ENCODE data around the gene UBR1.
"Not testable (repeated sequence)": the region's sequence is repeated elsewhere in the genome, so short reads cannot be mapped to it uniquely, and the experiment has no call there.

Gene UBR1

GRCh38 chr15:43105778-43106485 lies at the start of gene UBR1:
TSS of gene UBR1 (minus strand) at chr15:43106038. CDS start at chr15:43106022, 16 bp downstream.
- peak; percentile 74 to 81 for DNase-seq (ENCODE audit: low read depth in 2 of 2)

GRCh38 chr15:43153269-43153668 lies 47.4 kb upstream of the UBR1 start:
- no peak for DNase-seq (ENCODE audit: low read depth in 2 of 2)

- no peak for DNase-seq (ENCODE audit: low read depth in 2 of 2)
Observed at GRCh38 chr15:43151688-43152087, 45.9 kb upstream of the UBR1 start.

DNA sequence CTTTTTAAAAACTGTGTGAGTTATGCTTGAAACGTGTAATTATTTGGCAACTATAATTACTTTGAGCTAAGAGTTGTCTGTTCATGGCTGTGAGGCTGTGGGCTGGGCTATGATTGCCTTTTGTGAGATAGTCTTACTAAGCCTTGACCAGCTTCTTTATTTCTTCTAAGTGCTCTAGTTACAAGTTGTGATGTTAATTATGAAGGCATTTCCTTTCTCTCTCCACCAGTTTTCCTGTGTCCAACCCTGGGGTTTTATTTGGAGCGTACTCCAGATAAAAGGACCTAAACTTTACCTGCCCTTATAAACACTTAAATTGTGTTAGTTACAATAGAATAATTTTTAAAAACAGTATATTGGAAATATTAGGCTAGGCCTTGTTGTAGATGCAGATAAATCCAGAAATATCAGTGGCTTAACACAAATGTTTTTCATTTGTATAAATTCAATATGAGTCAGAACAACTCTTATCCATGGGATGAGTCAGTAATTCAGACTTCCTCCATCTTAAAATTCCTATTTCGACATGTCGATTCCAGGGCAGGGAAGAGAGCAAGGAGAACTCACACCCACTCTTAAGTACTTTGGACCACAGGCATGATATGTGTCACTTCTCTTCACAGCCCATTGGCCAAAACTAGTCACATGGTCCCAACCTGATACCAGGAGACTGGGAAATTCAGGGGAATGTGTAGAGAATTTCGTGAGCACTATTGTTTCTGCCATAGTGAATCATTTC lies 44.5 kb upstream of the UBR1 start:
- DNase-seq (ENCODE audit: low read depth in 2 of 2): no peak

GRCh38 chr15:43146184-43146583 lies 40.3 kb upstream of the UBR1 start:
- DNase-seq (ENCODE audit: low read depth in 2 of 2): no peak

- DNase-seq (ENCODE audit: low read depth in 2 of 2): no peak
Observed at GRCh38 chr15:43144512-43144911, 38.7 kb upstream of the UBR1 start.

DNA sequence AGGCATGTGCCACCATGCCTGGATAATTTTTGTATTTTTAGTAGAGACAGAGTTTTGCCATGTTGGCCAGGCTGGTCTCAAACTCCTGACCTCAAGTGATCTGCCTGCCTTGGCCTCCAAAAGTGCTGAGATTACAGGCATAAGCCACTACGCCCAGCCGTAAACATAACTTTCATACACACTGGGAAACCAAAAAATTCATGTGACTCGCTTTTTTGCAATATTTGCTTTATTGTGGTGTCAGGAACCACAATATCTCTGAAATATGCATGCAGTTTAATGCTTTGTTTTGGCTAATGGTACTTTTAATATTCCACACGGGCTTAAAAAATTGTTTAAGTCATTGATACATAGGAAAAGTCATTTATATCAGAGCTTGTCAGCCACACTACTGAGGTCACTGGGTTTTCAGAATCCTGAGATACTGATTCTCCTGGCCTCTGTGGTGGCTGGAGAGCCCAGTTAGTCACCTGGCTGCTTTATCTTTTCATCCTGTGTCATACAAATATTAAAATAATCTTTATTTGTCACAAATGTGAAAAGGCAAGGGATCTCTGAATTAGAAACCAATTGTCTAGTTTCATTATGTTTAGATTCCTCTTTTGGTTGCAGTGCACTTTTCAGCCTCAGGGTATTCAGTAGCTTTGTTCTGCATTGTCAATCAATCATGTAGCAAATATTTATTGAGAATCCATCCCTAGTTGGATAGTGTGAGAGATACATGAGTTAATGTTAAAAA lies 37.5 kb upstream of the UBR1 start:
- DNase-seq (ENCODE audit: low read depth in 2 of 2): no peak

GRCh38 chr15:43135351-43135750 lies 29.5 kb upstream of the UBR1 start:
- DNase-seq (ENCODE audit: low read depth in 2 of 2): no peak

GRCh38 chr15:43134157-43134635 lies 28.4 kb upstream of the UBR1 start:
- no peak for DNase-seq (ENCODE audit: low read depth in 2 of 2)

DNA sequence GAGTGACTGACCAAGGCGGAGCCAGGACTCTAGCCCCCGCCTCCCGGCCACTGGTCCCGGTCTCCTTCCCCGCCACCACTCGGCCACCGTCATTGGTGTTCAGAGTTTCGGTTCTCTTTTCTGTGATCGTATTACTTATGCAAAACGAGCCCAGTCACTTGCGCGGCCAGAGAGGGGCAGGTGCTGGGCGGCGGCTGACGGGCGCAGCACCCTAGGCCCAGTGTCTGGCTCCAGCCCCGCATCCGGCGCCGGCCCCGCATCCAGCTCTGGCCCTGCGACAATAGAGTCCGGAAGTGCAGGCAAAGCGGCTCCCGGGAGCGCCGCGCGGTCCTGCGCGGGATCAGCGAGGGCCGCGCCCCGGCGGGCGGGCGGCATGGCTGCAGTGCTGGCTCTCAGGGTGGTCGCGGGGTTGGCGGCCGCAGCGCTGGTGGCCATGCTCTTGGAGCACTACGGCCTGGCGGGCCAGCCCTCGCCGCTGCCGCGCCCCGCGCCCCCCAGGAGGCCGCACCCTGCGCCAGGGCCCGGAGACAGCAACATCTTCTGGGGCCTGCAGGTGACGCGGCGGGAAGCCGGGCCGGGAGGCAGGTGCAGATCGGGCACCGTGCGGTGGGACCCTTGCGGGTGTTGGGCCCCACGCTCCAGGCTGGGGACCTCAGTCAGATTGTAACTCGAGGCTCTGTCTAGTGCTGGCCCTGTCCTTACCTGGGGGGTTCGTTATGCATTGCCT lies 27.8 kb upstream of the UBR1 start, which contains the start of gene TMEM62:
TSS of gene TMEM62 (plus strand) at position 157 of the 727 bp plus-strand sequence. CDS start at position 374, 217 bp downstream.
- peak in 1 of 2 donors; percentile 42 for DNase-seq (ENCODE audit: low read depth in 2 of 2)

DNA sequence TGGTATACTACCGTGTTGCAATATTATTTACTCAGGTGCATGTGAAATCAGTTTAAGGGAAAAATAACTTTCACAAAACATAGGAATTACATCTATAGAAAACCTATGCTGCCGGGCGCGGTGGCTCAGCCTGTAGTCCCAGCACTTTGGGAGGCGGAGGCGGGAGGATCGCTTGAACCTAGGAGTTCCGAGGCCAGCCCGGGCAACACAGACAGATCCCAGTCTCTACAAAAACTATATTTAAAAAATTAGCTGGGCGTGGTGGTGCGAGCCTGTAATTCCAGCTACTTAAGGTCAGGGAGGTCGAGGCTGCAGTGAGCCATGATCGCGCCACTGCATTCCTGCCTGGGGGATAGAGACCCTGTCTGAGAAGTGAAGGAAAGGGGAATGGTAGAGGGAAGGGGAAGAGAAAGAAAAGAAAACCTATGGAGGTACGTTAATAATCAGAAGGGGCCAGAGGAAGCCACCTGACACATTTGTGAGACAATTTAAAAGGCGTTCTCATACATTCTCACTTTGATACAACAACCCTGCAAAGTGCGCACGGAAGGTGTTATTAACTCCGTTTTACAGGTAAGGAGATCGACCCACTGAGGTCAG lies 27.1 kb upstream of the UBR1 start:
- no peak for DNase-seq (ENCODE audit: low read depth in 2 of 2)

GRCh38 chr15:43128980-43129335 lies 23.1 kb upstream of the UBR1 start:
- no peak for DNase-seq (ENCODE audit: low read depth in 2 of 2)

DNA sequence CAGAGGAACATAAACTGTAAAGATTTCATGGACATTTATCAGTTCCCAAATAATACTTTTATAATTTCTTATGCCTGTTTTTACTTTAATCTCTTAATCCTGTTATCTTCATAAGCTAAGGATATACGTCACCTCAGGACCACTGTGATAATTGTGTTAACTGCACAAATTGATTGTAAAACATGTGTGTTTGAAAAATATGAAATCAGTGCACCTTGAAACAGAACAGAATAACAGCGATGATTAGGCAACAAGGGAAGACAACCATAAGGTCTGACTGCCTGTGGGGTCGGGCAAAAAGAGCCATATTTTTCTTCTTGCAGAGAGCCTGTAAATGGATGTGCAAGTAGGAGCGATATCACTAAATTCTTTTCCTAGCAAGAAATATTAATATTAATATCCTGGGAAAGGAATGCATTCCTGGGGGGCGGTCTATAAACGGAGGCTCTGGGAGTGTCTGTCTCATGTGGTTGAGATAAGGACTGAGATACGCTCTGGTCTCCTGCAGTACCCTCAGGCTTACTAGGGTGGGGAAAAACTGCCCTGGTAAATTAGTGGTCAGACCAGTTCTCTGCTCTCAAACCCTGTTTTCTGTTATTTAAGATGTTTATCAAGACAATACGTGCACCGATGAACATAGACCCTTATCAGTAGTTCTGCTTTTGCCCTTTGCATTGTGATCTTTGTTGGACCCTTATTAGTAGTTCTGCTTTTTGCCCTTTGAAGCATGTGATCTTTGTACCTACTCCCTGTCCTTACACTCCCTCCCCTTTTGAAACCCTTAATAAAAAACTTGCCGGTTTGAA lies 22.5 kb upstream of the UBR1 start:
- DNase-seq (ENCODE audit: low read depth in 2 of 2): not testable (repeated sequence)

- DNase-seq (ENCODE audit: low read depth in 2 of 2): no peak
Observed at GRCh38 chr15:43127752-43128151, 21.9 kb upstream of the UBR1 start.

GRCh38 chr15:43126356-43126755 lies 20.5 kb upstream of the UBR1 start:
- DNase-seq (ENCODE audit: low read depth in 2 of 2): no peak

DNA sequence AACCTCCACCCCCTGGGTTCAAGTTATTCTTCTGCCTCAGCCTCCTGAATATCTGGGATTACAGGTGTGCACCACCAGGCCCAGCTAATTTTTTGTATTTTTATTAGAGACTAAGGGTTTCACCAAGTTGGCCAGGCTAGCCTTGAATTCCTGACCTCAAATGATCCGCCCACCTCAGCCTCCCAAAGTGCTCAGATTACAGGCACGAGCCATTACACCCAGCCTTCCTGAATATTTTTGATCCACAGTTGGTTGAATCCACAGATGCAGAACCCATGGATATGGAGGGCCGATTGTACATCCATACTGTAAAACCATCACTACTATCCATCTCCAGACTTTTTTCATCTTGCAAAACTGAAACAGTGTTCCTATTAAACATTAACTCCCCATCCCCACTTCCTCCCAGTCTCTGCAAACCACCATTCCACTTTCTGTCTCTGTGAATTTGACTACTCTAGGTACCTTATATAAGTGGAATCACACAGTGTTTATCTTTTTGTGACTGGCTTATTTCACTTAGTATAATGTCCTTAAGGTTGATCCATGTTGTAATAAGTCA lies 19.3 kb upstream of the UBR1 start:
- no peak for DNase-seq (ENCODE audit: low read depth in 2 of 2)

- DNase-seq (ENCODE audit: low read depth in 2 of 2): no peak
Observed at GRCh38 chr15:43121863-43122262, 16.0 kb upstream of the UBR1 start.

- no peak for DNase-seq (ENCODE audit: low read depth in 2 of 2)
Observed at GRCh38 chr15:43118829-43119228, 13.0 kb upstream of the UBR1 start.

- no peak for DNase-seq (ENCODE audit: low read depth in 2 of 2)
Observed at GRCh38 chr15:43118286-43118685, 12.4 kb upstream of the UBR1 start.

- no peak for DNase-seq (ENCODE audit: low read depth in 2 of 2)
Observed at GRCh38 chr15:43111354-43111753, 5.5 kb upstream of the UBR1 start.

Measured in activated CD4-positive, alpha-beta T cell treated with anti-CD3 and anti-CD28 coated beads for 24 hours (primary cell).